Activated T-helper 1 cell treated with anti-CD3 and anti-CD28 coated beads, Interleukin-12 subunit alpha, Interleukin-12 subunit beta, Interleukin-2, Interleukin-4 antibody, amounts not matched to agents 30 ng/mL and 10 ng/mL and 1 ng/mL, durations not matched to agents 14 hours and 24 hours and 36 hours (primary cell): ENCODE results near the gene CORO7. TPM values are rescaled to one million over a fixed set of nuclear protein-coding genes. Genes with fewer than 3 reads are reported as not detected.
"Not testable (repeated sequence)": the region's sequence is repeated elsewhere in the genome, so short reads cannot be mapped to it uniquely, and the experiment has no call there.

Source experiments
- DNase-seq: peaks from one replicate; pipeline ENCODE4 v3.0.0; 2021; ENCODE audit warnings: low spot score
- H3K27ac Mint-ChIP-seq: one replicate; pipeline ENCODE4 v1.8.0; 2021; ENCODE audit warnings: mild to moderate bottlenecking, mixed read lengths
- H3K27me3 Mint-ChIP-seq: one replicate; pipeline ENCODE4 v1.8.0; 2022; ENCODE audit warnings: mild to moderate bottlenecking, moderate library complexity, mixed read lengths; ENCODE audit not compliant: insufficient read depth
- H3K36me3 Mint-ChIP-seq: one replicate; pipeline ENCODE4 v1.8.0; 2021; ENCODE audit warnings: low read depth, mixed read lengths
- H3K4me1 Mint-ChIP-seq: one replicate; pipeline ENCODE4 v1.8.0; 2021; ENCODE audit warnings: low read depth, mixed read lengths
- H3K4me3 Mint-ChIP-seq: one replicate; pipeline ENCODE4 v1.8.0; 2021; ENCODE audit warnings: mild to moderate bottlenecking, moderate library complexity, mixed read lengths
- H3K9me3 Mint-ChIP-seq: one replicate; pipeline ENCODE4 v1.8.0; 2021; ENCODE audit warnings: mixed read lengths
- intact Hi-C: fragments of 100-400 bp; cut with micrococcal nuclease; formaldehyde crosslinking; loops from one replicate; pipeline ENCODE4 v1.15.1; 2024
- total RNA-seq: library from RNA; stranded (reverse); gene quantifications from 2 replicates; pipeline ENCODE4 v1.2.3, GENCODE V29; 2022

Gene CORO7
- total RNA-seq, 1 donor from 2014 or later, result 87.9 TPM

DNA sequence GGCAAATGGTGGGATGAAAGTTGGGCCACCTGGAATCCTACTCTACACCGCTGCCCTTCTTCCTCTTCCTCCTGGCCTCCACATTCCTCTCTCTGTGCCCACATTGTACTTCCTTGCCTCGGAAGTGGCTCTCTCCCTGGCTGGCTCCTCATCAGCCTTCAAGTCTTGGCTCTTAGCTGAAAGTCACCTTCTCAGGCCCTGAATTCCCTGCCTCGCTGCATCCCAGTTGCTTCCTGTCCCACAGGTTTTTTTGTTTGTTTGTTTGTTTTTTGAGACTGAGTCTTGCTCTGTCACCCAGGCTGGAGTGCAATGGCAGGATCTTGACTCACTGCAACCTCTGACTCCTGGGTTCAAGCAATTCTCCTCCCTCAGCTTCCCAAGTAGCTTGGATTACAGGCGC is 62.7 kb downstream of the CORO7 start:
- intact Hi-C loops, result loop anchor here (5.0 kb wide), 1 partner anchor 494 kb away; the partner anchor contains the start of genes GLYR1 and UBN1
- peaks cover 2% of the 10 kb centered on the region for H3K36me3 Mint-ChIP-seq
- no peaks in the 10 kb centered on the region for H3K27me3 Mint-ChIP-seq

DNA sequence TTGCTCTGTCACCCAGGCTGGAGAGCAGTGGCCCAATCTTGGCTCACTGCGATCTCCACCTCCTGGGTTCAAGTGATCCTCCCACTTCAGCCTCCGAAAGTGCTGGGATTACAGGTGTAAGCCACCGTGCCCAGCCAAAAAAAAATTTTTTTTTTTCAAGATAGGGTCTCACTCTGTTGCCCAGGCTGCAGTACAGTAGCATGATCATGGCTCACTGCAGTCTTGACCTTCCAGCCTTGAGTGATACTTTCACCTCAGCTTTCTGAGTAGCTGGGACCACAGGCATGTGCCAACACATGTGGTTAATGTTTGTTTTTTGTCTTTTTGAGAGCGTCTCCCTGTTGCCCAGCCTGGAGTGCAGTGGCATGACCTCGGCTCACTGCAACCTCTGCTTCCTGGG is 63.6 kb downstream of the CORO7 start:
- Mint-ChIP-seq H3K4me3 (no peak overlapping the region), H3K4me1 (peaks cover 13% of the 10 kb centered on the region), H3K27ac (no peak overlapping the region), H3K27me3 (no peaks in the 10 kb centered on the region), H3K36me3 (peaks cover 4% of the 10 kb centered on the region), H3K9me3 (no peaks in the 10 kb centered on the region)
- DNase-seq, result no peak
- intact Hi-C loops, result loop anchor here (5.0 kb wide), 1 partner anchor 494 kb away; the partner anchor contains the start of genes GLYR1 and UBN1

More for the DNA sequence above, 62.7 kb downstream of the CORO7 start:
- no peak overlapping the region for H3K4me3 Mint-ChIP-seq
- H3K9me3 Mint-ChIP-seq, result no peaks in the 10 kb centered on the region
- H3K4me1 Mint-ChIP-seq, result peaks cover 7% of the 10 kb centered on the region
- no peak for DNase-seq
- no peak overlapping the region for H3K27ac Mint-ChIP-seq

DNA sequence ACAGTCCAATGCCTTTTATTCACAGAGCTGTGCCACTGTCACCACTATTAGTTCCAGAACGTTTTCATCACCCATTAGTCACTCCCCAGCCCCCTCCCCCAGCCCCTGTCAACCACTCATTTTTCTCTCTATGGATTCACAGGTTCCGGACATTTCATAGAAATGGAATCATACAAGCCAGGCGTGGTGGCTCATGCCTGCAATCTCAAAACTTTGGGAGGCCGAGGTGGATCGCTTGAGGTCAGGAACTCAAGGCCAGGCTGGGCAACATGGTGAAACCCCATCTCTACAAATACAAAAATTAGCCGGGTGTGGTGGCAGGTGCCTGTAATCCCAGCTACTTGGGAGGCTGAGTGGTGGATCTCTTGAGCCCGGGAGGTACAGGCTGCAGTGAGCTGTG is 64.5 kb downstream of the CORO7 start:
- H3K36me3 Mint-ChIP-seq, result peaks cover 2% of the 10 kb centered on the region
- DNase-seq, result no peak
- H3K27me3 Mint-ChIP-seq, result no peaks in the 10 kb centered on the region
- peak overlapping the region; percentile 97 for H3K4me3 Mint-ChIP-seq
- H3K9me3 Mint-ChIP-seq, result no peaks in the 10 kb centered on the region
- peak overlapping the region; percentile 93 for H3K27ac Mint-ChIP-seq
- intact Hi-C loops, result loop anchor here (1.0 to 5.0 kb wide), 9 partner anchors 19 to 495 kb away; partner anchors contain the start of genes DNAJA3, GLYR1, HMOX2 and MGRN1
- H3K4me1 Mint-ChIP-seq, result peaks cover 13% of the 10 kb centered on the region

DNA sequence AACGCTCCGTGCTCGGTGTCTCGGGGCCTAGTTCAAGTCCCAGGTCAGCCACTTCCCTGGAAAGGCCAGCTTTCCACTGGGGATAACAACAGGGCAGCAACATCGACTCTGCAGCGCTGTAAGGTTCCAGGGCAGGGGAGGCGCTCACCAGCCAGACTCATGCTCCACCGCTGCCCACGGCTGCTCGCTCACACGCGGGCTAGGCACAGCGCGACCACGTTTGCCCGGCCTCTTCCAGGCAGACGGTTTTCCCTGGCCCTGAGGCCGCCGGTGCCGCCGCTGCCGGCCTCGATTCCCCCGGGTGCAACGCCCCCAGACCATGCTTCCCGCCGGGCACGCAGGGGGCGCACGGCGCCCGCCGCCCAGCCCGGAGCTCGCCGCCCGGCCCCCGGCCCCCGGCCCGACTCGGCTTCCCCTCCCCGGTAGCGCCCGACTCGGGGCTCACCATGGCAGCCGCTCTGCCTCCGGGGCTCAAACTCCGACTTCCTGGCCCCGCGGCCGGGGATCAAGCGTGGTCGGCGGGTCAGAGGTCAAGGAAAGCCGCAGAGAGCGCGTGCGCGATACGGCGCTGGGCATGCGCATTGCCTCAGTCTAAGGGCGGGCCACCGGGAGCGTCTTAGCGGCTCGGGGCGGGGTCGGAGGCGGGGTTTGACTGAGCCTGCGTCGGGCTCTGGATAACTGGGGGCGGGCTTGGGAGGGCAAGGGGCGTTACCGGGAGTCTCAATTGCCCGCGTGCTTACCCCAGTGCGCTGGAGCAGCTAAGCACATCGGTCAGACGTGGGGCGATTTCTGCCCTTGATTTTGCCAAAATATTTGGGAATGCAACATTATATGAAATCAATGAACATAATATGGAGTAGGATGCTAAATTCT is 65.4 kb downstream of the CORO7 start, which contains the start of gene PAM16:
PAM16 (minus strand) TSS at position 535 of the 873 bp plus-strand sequence; CDS start at position 448, 87 bp downstream.
- Mint-ChIP-seq H3K27ac (peak within 1 kb of the TSS; percentile 93), H3K4me3 (peak within 1 kb of the TSS; percentile 97), H3K9me3 (no peaks in the 10 kb centered on the region)

DNA sequence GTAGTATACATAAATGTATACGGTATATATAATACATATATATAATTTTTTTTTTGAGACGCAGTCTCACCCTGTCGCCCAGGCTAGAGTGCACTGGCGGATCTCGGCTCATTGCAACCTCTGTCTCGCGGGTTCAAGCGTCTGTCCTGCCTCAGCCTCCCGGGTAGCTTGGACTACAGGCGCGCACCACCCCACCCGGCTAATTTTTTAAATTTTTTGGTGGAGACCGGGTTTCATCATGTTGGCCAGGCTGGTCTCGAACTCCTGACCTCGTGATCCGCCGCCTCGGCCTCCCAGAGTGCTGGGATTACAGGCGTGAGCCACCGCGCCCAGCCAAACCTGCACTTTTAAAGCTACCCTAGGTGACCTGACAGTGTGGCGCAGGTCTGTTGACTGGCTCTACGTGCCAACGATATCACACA is 66.0 kb downstream of the CORO7 start:
- Mint-ChIP-seq H3K27ac (peak overlapping the region; percentile 91), H3K4me1 (peaks cover 13% of the 10 kb centered on the region), H3K4me3 (peak overlapping the region; percentile 97), H3K9me3 (no peaks in the 10 kb centered on the region), H3K36me3 (peaks cover 2% of the 10 kb centered on the region), H3K27me3 (no peaks in the 10 kb centered on the region)
- DNase-seq, result no peak
- intact Hi-C loops, result loop anchor here (2.0 to 5.0 kb wide), 4 partner anchors 44 to 497 kb away; partner anchors contain the start of genes GLYR1, MGRN1 and UBN1

More for the DNA sequence above, 65.4 kb downstream of the CORO7 start, which contains the start of gene PAM16:
- Mint-ChIP-seq H3K36me3 (peaks cover 2% of the 10 kb centered on the region), H3K4me1 (peaks cover 13% of the 10 kb centered on the region), H3K27me3 (no peaks in the 10 kb centered on the region)
- intact Hi-C loops, result loop anchor here (1.0 to 5.0 kb wide), 9 partner anchors 20 to 496 kb away; partner anchors contain the start of genes DNAJA3, GLYR1, HMOX2 and MGRN1
- peak; percentile 99 for DNase-seq

- H3K4me1 Mint-ChIP-seq, result peaks cover 13% of the 10 kb centered on the region
- peak overlapping the region; percentile 54 for H3K4me3 Mint-ChIP-seq
- H3K36me3 Mint-ChIP-seq, result peaks cover 2% of the 10 kb centered on the region
- H3K27me3 Mint-ChIP-seq, result no peaks in the 10 kb centered on the region
- H3K9me3 Mint-ChIP-seq, result no peaks in the 10 kb centered on the region
- intact Hi-C loops, result no loop called here
- no peak for DNase-seq
- no peak overlapping the region for H3K27ac Mint-ChIP-seq
Observed at GRCh38 chr16:4349332-4349731, 67.1 kb downstream of the CORO7 start.

DNA sequence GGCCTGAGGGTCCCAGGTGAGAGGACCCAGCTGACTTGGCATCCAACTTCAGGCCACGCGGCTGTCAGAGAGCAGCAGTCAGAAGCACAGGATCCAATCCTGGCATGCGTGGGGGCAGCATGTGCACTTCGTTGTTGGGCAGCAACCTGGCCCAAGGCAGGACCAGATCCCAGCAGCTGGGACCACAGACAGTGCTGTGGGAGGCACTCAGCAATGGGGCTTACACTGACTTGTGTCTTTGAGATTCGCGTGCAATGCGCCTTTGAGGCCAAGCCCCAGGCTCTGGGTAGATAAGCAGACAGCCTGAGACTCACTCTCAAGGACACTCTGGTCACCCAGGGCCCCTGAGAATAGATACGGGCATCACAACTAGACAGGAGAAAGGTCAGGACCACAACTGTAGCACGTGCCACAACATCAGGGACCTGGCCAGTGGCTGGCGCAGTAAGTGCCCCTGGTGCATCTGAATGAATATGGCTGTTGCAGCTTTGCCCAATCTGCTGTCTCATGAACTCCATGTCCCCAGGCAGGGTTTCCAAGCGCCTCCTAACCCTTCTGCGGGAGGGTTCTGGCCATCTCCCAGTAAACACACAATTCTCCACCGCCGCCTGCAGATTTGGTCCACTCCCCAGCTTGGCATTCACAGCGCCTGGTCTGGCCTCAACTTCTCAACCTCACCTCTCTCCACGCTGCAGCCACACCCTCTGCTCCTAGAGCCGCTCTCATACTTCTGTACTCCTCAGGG is 68.5 kb downstream of the CORO7 start:
- H3K27me3 Mint-ChIP-seq, result no peaks in the 10 kb centered on the region
- intact Hi-C loops, result no loop called here
- no peak overlapping the region for H3K4me3 Mint-ChIP-seq
- no peaks in the 10 kb centered on the region for H3K9me3 Mint-ChIP-seq
- peaks cover 2% of the 10 kb centered on the region for H3K36me3 Mint-ChIP-seq
- H3K27ac Mint-ChIP-seq, result no peak overlapping the region
- DNase-seq, result no peak
- H3K4me1 Mint-ChIP-seq, result peaks cover 13% of the 10 kb centered on the region

DNA sequence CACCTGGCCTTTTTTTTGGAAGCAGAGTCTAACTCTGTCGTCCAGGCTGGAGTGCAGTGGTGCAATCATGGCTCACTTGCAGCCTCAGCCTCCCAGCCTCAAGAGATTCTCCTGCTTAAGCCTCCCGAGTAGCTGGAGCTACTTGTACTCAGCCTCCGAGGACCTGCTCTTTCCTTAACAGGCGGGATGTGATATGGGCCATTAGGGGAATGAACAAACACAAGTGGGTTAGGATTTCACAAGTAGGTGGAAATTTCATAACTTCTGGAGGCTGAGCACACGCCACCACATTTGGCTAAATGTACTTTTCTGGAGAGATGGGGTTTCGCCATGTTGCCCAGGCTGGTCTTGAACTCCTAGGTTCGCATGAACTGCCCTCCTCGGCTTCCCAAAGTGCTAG is 69.4 kb downstream of the CORO7 start:
- Mint-ChIP-seq H3K36me3 (peaks cover 2% of the 10 kb centered on the region), H3K27me3 (no peaks in the 10 kb centered on the region), H3K4me1 (peaks cover 13% of the 10 kb centered on the region), H3K27ac (no peak overlapping the region), H3K4me3 (no peak overlapping the region), H3K9me3 (no peaks in the 10 kb centered on the region)
- no peak for DNase-seq
- intact Hi-C loops, result no loop called here

DNA sequence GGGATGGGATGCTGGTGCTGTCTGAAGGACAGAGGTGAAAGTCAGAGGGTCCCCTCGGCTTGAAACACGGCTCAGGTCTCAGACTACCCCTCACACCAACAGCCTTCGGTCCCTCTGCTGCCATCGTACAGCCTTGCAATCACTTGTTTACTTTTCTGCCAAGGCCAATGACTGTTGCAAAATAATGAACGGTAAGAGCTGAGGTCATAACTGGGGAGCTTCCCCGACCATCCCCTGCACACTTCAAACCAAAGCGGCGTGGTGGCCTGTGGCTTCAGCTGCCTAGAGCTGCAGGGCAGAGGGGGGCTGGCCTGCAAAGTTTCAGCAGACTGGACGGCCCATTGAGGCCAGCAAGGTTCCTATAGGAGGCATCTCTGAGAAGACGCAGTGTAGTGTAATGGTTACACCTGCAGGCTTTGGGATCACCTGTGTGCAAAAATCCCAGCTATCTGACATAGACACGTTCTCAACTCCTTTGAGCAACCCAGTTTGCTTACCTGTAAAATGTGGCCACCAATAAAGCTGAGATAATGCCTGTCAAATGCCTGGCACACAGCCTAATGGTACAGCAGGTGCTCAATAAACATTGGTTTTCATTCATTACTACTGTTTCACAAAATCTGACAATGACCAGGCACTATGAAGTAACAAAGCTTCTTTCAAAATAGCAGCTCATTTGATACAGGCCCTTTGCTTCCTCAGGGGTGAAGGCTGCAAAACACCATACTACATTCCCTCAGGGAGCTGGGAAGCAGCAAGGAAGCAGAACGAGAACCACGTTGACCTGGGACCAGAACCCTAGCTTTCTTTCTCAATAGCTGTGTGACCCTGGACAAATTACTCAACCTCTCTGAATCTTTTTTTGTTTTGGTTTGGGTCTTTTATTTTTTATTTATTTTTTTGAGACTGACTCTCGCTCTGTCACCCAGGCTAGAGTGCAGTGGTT is 70.3 kb downstream of the CORO7 start:
- H3K27me3 Mint-ChIP-seq, result no peaks in the 10 kb centered on the region
- peaks cover 5% of the 10 kb centered on the region for H3K4me1 Mint-ChIP-seq
- H3K27ac Mint-ChIP-seq, result peak overlapping the region; percentile 12
- intact Hi-C loops, result no loop called here
- no peak overlapping the region for H3K4me3 Mint-ChIP-seq
- no peaks in the 10 kb centered on the region for H3K9me3 Mint-ChIP-seq
- peaks cover 2% of the 10 kb centered on the region for H3K36me3 Mint-ChIP-seq
- no peak for DNase-seq

DNA sequence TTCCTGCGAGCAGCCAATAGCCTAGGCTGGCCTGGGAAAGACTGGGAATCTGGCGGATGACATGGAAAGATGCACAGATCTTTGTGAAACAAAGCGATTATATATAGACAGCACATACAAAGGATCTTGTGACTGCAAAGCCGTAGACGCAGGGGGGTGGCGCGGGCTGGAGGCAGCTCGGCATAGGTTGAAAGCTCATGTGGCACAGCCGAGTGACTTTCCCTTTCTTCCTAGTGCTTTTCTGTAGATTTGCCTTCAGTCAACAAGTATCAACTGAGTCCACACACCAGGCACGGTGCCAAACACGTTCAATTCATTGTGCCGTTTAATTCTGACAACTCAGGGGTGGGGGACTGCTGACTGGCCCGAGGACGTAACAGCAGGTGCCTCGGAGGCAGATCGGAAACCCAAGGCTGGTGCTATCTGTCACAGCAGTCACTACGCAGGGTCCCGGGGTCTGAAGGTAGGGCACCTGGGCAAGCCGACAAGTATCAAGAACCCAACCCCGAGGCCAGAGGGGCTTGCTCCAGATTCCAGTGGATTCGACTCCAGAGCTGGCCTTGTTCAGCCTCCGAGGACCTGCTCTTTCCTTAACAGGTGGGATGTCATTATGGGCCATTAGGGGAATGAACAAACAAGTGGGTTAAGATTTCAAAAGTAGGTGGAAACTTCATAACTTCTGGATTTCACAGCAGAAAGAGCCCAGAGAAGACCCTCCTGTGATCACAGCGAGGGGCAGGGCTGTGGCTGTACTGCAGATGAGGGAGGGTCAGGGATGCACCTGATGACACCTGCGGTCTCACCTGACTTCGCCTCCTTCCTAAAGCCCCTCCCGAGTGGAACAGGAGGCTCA is 71.2 kb downstream of the CORO7 start:
- Mint-ChIP-seq H3K27me3 (no peaks in the 10 kb centered on the region), H3K27ac (peak overlapping the region; percentile 1), H3K9me3 (no peaks in the 10 kb centered on the region), H3K4me3 (no peak overlapping the region), H3K36me3 (peaks cover 2% of the 10 kb centered on the region), H3K4me1 (peaks cover 5% of the 10 kb centered on the region)
- no peak for DNase-seq
- intact Hi-C loops, result no loop called here

- DNase-seq, intact Hi-C loops, H3K4me3 Mint-ChIP-seq, H3K27me3 Mint-ChIP-seq, H3K4me1 Mint-ChIP-seq, H3K36me3 Mint-ChIP-seq, H3K9me3 Mint-ChIP-seq: not testable (repeated sequence)
- peak overlapping the region; percentile 1 for H3K27ac Mint-ChIP-seq
Observed at GRCh38 chr16:4344300-4344982, 72.0 kb downstream of the CORO7 start.
